ENCODE measurements around the gene CRK. TPM values are rescaled to one million over a fixed set of nuclear protein-coding genes. Genes with fewer than 3 reads are reported as not detected.
"Not testable (repeated sequence)": the region's sequence is repeated elsewhere in the genome, so short reads cannot be mapped to it uniquely, and the experiment has no call there.

Gene CRK
- polyA plus RNA-seq, 3 donors = 65.2 to 69.7 (median 69.4) TPM

DNA sequence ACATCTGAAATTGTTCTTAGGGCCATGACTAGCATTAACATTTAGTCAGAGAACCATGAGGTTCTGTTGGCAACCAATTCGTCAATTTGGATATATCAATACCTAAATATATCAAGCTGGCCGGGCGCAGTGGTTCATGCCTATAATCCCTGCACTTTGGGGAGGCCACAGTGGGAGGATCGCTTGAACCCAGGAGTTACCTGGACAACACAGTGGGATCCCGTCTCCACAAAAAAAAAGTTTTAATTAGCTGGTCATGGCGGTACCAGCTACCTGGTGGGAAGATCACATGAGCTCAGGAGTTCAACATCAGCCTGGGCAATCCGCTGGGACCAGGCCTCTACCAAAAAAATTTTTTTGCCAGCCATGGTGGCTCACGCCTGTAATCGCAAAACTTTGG lies 64.5 kb downstream of the CRK start:
- no peak for DNase-seq (ENCODE audit: low read depth in 3 of 3, low spot score in 2 of 3)

DNA sequence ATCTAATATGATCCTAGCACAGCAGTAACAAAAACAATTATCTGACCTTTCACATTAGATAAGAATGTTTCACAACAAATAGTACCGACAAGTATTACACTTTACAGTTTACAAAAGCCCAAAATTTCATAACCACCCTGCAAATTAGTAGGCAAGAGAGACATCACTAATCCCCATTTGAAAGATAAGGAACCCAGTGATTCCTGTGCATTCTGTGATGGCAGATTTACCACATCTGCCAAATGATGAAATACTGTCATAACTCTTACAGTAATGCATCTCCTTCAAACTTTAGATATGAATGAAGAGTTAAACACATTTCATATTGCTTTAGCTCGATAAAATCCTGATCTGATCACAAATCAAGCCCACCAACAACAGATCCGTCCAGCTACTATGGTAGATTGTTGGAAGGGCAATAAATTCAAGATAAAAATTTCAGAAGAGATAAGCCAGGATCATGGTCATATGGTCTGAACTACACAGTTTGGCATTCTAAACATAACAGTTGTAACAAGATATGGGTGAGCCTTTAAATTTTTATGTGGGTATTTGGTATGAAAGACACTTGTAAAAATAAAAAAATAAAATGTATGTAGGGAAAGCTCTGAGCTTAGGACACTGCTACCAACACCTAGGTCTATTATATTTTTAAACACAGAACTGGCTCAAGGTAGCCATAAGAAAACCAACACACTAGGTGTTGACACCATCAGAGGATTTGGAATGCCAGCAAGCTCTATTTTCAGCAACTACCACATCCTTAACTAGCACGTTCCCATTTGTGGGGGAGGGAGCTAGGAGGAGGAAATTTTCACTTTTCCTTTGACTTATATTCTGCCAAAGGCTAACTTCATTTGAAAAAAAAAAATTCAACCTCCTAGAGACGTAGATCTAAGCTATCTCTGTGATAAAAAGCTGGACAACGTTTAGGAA lies 65.3 kb downstream of the CRK start:
- no peak for DNase-seq (ENCODE audit: low read depth in 3 of 3, low spot score in 2 of 3)

DNA sequence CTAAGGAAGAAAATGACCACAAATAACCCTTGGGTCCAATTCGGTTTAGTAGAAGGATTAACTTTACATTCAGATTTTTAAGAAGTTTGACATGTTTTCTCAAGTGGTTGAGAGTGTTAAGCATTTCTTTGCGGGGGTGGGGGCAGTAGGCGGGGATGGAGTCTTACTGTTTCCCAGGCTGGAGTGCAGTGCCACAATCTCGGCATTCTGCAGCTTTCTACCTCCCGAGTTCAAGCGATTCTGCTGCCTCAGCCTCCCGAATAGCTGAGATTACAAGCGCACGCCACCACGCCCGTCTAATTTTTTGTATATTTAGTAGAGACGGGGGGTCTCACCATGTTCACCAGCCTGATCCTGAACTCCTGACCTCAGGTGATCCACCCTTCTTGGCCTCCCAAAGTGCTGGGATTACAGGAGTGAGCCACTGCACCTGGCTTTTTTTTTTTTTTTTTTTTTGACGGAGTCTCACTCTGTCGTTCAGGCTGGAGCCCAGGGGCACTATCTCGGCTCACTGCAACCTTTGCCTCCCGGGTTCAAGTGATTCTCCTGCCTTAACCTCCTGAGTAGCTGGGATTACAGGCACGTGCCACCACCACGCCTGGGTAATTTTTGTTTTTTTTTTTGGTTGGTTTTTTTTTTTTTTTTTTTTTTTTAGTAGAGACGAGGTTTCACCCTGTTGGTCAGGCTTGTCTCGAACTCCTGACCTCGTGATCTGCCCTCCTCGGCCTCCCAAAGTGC lies 68.4 kb downstream of the CRK start:
- not testable (repeated sequence) for DNase-seq (ENCODE audit: low read depth in 3 of 3, low spot score in 2 of 3)

DNA sequence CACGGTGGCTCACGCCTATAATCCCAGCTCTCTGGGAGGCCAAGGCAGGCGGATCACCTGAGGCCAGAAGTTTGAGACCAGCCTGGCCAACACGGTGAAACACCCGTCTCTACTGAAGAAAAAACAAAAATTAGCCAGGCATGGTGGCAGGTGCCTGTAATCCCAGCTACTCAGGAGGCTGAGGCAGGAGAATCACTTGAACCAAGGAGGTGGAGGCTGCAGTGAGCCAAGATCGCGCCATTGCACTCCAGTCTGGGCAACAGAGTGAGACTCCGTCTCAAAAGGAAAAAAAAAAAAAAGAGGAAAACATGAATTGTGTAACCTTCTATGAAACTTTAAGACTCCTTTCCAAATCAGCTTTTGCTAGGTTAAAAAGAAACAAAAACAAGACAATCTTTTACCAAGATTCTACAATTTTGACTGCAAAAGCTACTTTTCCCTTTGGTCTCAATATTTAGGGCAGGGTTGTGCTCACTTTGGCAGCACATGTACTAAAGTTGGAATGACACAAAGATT lies 69.3 kb downstream of the CRK start:
- not testable (repeated sequence) for DNase-seq (ENCODE audit: low read depth in 3 of 3, low spot score in 2 of 3)

DNA sequence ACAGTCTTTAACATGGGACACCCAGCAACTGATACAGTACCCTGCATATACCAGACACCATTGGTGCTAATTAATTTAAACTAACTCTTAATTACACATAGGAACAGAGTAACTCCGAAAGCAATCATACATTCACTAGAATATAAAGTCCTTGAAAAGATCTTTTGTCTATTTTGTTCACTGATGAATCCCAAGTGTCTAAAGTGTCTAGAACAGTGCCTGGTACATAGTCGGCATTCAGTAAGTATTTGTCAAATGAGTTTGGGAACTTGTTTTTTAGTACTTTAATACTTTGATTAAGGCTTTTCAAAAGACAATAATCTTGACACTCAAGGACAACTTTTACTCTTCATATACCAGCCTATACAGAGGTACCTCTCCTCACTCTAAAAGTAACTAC lies 69.8 kb downstream of the CRK start:
- DNase-seq (ENCODE audit: low read depth in 3 of 3, low spot score in 2 of 3) = no peak

DNA sequence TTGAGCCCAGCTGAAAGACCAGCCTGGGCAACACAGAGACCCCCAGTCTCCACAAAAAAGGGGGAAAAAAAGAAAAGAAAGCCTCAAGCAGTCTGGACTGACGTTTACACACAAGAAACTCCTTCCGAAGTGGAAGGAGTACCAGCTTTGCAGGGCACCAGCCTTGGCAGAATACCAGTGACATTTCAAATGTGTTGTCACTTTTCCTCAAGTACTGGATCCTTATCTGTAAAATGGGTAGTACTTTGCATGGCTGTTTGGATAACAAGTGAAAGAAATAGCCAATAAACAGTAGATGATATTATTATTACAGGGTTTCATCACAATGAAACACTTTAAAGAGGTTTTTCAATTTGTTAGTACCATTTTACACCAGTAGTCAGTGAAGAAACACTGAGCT lies 70.2 kb downstream of the CRK start:
- no peak for DNase-seq (ENCODE audit: low read depth in 3 of 3, low spot score in 2 of 3)

DNA sequence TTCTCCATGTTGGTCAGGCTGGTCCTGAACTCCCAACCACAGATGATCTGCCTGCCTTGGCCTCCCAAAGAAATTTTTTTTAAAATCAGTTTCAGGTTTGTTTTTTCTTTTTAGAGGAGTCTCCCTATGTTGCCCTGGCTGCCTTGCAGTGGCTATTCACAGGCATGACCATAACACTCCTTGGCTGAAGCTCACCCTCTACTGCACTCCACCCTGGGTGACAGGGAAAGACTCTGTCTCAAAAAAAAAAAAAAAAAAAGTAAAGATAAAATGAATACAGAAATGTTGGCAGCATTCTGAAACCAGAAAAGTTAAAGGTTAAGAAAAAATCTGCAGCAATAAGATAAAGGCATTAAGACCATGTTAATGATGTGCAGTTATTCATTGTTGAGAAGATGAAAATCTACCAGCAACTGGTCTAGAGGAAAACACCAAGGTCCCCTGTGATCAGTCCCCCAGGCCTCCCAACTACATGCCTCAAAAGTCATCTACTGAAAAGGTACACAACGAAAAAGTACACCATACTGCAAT lies 71.1 kb downstream of the CRK start:
- DNase-seq (ENCODE audit: low read depth in 3 of 3, low spot score in 2 of 3) = no peak

DNA sequence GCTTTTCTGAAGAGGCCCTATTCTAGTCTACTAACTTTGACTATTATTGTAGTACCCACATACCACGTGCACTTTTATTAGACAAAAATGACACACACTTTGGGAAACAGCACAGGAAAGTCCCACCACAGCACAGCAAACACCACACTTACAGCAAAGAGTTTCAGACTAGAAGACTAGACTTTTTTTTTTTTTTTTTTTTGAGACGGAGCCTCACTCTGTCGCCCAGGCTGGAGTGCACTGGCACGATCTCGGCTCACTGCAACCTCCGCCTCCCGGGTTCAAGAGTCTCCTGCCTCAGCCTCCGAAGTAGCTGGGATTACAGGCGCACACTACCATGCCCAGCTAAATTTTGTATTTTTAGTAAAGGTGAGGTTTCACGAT lies 76.1 kb downstream of the CRK start:
- DNase-seq (ENCODE audit: low read depth in 3 of 3, low spot score in 2 of 3) = no peak

DNA sequence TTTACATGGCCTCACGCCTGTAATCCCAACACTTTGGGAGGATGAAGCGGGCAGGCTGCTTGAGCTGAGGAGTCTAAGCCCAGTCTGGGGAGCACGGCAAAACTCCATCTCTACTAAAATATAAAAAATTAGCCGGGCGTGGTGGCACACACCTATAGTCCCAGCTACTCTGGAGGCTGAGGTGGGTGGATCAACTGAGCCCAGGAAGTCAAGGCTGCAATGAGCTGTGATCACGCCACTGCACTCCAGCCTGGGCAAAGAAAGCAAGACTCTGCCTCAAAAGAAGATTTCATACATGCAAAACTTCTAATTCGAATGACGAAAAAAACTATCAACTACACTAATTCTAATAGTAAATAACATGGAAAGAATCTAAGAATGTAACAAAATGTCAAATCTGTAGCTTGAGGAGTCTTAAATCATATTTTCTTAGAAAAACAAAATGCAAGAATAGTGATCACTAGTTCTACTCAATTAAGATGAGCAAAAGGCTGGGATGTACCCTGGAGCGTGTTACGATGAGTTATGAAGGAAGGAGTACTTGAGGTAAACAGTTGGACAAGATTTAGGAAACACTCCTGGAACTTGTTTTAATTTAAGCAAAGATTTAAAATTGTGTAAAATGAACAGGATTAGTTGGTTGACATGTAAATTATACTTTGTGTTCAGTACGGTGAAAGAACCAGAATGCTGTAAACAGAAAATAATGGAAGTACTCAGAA lies 76.7 kb downstream of the CRK start:
- no peak for DNase-seq (ENCODE audit: low read depth in 3 of 3, low spot score in 2 of 3)

DNA sequence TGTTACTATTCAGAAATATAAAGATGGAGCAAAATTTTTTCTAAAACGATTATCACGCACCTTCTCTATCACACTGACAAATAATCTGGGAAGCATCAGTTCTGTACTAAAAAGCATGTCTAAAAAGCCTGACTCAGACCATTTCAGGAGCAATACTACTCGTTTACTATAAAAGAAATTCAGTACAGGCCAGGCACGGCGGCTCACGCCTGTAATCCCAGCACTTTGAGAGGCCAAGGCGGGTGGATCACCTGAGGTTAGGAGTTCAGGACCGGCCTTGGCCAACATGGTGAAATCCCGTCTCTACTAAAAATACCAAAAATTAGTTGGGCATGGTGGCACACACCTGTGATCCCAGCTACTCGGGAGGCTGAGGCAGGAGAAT lies 77.6 kb downstream of the CRK start:
- not testable (repeated sequence) for DNase-seq (ENCODE audit: low read depth in 3 of 3, low spot score in 2 of 3)

DNA sequence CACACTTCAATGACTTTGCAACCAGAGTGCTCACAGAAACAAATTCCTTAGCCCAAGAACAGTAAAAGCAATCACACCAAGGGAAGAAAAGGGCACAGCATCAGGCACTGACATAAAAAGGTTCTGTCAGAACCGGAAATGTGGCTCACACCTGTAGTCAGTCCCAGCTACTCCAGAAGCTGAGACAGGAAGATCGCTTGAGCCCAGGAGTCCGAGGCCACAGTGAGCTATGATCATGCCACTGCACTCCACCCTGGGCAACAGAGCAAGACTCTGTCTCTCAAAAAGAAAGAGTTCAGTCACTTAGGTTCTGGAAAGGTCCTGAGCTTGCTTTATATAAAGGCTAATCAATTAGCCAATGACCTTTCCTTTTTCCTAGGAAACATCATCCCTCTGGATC lies 78.7 kb downstream of the CRK start:
- no peak for DNase-seq (ENCODE audit: low read depth in 3 of 3, low spot score in 2 of 3)

DNA sequence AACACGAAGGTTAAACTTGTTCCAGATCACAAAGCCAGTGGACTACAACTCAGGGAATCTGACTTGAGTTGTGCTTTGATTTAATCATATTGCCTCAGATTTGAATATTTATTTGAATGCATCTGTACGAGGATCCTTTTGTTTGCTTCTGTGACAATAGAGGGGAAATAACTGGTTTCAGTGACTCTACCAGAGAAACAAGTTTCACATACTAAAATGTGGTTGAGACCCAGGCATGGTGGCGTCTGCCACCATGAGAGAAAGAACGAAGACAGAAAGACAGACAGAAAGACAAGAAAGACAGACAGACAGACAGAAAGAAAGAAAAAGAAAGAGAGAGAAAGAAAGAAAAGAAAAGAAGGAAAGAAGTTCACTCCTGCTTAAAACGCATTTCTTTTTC lies 80.0 kb downstream of the CRK start:
- no peak for DNase-seq (ENCODE audit: low read depth in 3 of 3, low spot score in 2 of 3)

DNA sequence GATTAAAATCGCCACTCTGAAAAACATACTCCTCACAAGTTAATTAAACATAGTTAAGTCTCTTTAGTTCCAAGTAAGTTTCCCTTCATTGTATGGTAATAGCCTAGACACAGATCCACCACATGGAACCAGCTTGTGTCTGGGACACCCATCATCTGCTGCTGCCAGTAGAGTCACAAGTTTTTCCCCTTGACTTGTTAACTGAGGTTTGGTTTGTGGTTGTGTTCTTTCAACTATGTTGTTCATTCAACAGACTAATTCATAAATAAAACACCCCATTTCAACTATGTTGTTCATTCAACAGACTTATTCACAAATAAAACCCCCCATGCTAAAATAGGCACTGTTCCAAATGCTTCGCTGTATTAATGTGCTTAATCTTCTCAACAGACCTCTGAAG lies 80.4 kb downstream of the CRK start:
- DNase-seq (ENCODE audit: low read depth in 3 of 3, low spot score in 2 of 3) = no peak

DNA sequence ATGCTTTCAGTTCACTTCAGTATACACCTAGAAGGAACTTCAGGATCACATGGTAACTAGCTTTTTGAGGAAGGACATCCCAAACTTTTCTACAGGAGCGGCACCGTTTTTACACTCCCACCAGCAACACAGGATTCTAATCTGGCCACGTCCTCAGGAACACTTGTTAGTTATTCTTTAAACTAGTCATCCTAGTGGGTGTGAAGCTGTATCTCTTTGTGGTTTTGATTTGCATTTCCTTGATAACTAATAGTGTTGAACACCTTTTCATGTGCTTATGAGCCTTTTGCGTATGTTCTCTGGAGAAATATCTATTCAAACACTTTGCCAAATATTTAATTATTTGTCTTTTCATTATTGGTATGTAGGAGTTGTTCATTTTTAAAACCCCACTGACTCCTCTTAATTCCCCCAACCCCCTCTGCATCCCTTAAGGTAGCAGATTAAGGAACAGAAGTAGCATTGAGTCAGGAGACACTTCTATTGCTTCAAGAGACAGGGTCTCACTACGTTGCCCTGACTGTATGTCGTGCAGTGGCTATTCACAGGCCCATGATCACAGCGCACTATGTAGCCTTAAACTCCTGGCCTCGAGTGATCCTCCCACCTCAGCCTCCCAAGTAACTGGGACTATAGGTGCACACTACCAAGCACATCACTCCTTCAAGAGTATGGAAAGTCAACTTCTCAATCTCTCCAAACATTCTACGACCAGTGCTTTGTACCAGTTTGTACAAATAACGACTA lies 81.4 kb downstream of the CRK start:
- no peak for DNase-seq (ENCODE audit: low read depth in 3 of 3, low spot score in 2 of 3)

DNA sequence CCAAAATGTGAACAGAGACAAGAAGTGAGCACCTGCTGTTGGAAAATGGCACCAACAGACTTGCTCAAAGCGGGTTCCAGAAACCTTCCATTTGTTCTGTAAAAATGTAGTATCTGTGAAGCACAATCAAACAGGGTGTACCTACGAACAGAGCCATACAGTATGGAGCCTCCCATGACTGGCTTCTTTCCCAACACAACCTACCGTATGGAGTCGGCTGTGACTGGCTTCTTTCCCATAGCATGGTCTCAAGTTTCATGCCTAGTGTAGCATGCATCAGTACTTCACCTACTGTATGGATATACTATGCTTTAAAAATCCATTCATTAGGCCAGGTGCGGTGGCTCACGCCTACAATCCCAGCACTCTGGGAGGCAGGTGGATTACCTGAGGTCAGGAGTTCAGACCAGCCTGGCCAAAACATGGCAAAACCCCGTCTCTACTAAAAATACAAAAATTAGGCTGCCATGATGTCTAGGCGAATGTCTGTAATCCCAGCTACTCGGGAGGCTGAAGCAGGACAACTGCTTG lies 82.3 kb downstream of the CRK start:
- no peak for DNase-seq (ENCODE audit: low read depth in 3 of 3, low spot score in 2 of 3)

DNA sequence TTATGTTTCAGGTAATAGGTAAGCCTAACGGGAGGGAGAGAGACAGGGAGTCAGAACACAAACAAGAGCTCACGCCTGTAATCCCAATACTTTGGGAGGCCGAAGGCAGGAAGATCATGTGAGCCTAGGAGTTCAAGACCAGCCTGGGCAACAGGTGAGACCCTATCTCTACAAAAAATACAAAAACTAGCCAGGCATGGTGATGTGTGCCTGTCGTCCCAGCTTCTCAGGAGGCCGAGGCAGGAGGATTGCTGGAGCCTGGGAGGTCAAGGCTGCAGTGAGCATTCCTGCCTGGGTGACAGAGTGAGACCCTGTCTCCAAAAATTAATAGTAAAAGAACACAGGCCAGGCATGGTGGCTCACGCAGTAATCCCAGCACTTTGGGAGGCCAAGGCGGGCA lies 83.4 kb downstream of the CRK start:
- DNase-seq (ENCODE audit: low read depth in 3 of 3, low spot score in 2 of 3) = no peak

DNA sequence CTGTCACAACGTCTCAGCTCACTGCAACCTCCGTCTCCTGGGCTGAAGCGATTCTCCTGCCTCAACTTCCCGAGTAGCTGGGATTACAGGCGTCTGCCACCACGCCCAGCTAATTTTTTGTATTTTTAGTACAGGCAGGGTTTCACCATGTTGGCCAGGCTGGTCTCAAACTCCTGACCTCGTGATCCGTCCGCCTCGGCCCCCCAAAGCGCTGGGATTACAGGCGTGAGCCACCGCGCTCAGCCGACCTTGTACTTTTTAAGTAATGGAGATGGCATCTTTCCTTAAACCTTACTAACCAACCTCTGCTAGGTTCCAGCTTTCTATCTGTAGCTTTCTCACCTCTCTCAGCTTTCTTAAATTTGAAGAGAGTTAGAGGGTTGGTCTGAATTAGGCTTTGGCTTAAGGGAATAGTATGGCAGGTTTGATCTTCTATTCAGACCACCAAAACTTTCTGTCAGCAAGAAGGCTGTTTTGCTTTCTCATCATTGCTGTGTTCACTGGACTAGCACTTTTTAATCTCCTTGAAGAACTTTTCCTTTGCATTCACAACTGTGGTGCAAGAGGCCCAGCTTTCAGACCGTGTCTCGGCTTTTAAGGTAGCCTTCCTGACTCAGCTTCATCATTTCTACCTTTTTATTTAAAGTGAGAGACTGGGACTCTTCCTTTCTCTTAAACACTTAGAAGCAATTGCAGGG lies 84.0 kb downstream of the CRK start:
- no peak for DNase-seq (ENCODE audit: low read depth in 3 of 3, low spot score in 2 of 3)

Data from right renal cortex interstitium (tissue), 3 donors.